OCI-LY1 (cell line): ENCODE data around the gene CHCHD3.
"Not testable (repeated sequence)": the region's sequence is repeated elsewhere in the genome, so short reads cannot be mapped to it uniquely, and the experiment has no call there.

Source experiments
- H2AFZ ChIP-seq: fragments of 200-600 bp; sonication (generic), shearing (Covaris generic); 2 replicates; pipeline ENCODE4 v1.6.0; 2014; ENCODE audit warnings: antibody characterized with exemption, mild to moderate bottlenecking, low read length
- H3F3A ChIP-seq: fragments of 200-600 bp; sonication (generic), shearing (Covaris generic); 2 replicates; pipeline ENCODE4 v1.6.0; 2014; ENCODE audit warnings: mild to moderate bottlenecking, antibody characterized with exemption, low read length, moderate library complexity; ENCODE audit not compliant: insufficient read depth
- H3K27ac ChIP-seq: fragments of 200-600 bp; sonication (generic); 2 replicates; pipeline ENCODE4 v1.5.1; 2014; ENCODE audit warnings: low read length, mixed run types, mild to moderate bottlenecking, low read depth; ENCODE audit not compliant: poor library complexity, severe bottlenecking
- H3K27me3 ChIP-seq: fragments of 200-600 bp; sonication (generic); 2 replicates; pipeline ENCODE4 v1.6.0; 2014; ENCODE audit warnings: antibody characterized with exemption, mild to moderate bottlenecking, low read length, moderate library complexity; ENCODE audit not compliant: insufficient read depth
- H3K36me3 ChIP-seq: fragments of 200-600 bp; sonication (generic); 2 replicates; pipeline ENCODE4 v1.6.1; 2014; ENCODE audit warnings: mild to moderate bottlenecking, antibody characterized with exemption, low read length, moderate library complexity, mixed read lengths; ENCODE audit not compliant: insufficient read depth
- H3K4me1 ChIP-seq: fragments of 200-600 bp; sonication (generic); 2 replicates; pipeline ENCODE4 v1.5.1; 2014; ENCODE audit warnings: mild to moderate bottlenecking, low read length, moderate library complexity; ENCODE audit not compliant: insufficient read depth, severe bottlenecking
- H3K4me2 ChIP-seq: fragments of 200-600 bp; sonication (generic), shearing (Covaris generic); 2 replicates; pipeline ENCODE4 v1.6.1; 2014; ENCODE audit warnings: low read length
- H3K4me3 ChIP-seq: fragments of 200-600 bp; sonication (generic); 2 replicates; pipeline ENCODE4 v1.5.1; 2014; ENCODE audit warnings: low read length, low read depth, mild to moderate bottlenecking, mixed read lengths; ENCODE audit not compliant: poor library complexity, severe bottlenecking
- H3K79me2 ChIP-seq: fragments of 200-600 bp; shearing (Covaris generic); 2 replicates; pipeline ENCODE4 v1.6.1; 2016; ENCODE audit warnings: mixed run types, low read length, mixed read lengths; ENCODE audit not compliant: insufficient read depth
- H3K9ac ChIP-seq: fragments of 200-600 bp; sonication (generic), shearing (Covaris generic); 2 replicates; pipeline ENCODE4 v1.6.1; 2014; ENCODE audit warnings: mild to moderate bottlenecking, low read length, mixed read lengths
- H3K9me2 ChIP-seq: fragments of 200-600 bp; sonication (generic), shearing (Covaris generic); 2 replicates; pipeline ENCODE4 v1.6.1; 2014; ENCODE audit warnings: low read depth, mild to moderate bottlenecking, low read length, mixed read lengths
- H3K9me3 ChIP-seq: fragments of 200-600 bp; shearing (Covaris generic); 2 replicates; pipeline ENCODE4 v1.6.1; 2014; ENCODE audit warnings: low read length, mixed read lengths
- H4K20me1 ChIP-seq: fragments of 200-600 bp; sonication (generic), shearing (Covaris generic); 2 replicates; pipeline ENCODE4 v1.6.0; 2016; ENCODE audit warnings: mild to moderate bottlenecking, low read length; ENCODE audit not compliant: insufficient read depth
- EZH2 ChIP-seq: fragments of 200-600 bp; sonication (generic), shearing (Covaris generic); IDR thresholded peaks from 2 replicates; pipeline ENCODE4 v1.8.0; 2017; ENCODE audit warnings: borderline replicate concordance, mixed run types, mild to moderate bottlenecking, antibody characterized with exemption, low read length, moderate library complexity, mixed read lengths
- TF ChIP-seq, protein P1 (sequence below): fragments of 200-600 bp; sonication (generic), shearing (Covaris generic); IDR thresholded peaks from 2 replicates; pipeline ENCODE4 v1.5.1; 2017; ENCODE audit warnings: mild to moderate bottlenecking, antibody characterized with exemption, low read length, moderate library complexity, mixed read lengths

CHCHD3 gene

DNA sequence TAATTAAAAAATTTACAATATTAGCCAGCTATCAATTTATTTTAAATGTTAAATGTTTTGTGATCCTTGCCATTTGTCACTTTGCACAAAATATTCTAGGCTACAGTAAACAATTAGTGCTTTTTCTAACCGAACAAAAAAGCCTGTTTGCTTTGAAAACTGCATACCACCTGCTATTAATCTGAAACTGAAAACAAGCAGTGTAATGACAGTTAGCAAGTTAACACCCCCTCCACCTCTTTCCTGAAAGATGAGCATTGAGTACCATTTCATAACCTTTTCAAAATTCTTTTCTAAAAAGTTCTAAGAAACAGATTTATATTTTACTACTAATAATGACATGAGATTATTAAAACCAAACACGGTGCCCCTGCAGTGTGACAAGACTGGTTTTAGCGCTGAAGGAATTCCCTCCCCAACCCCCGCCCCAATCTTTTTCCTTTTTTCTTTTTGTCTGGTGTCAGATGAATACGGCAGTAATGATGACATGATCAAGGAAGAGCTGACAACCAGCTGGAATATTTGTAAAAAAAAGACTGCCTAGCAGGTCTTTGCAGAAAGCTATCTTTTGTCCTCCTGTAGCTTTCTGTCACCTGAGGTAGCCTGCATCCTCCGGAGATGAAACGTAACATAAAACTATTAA is 175.6 kb downstream of the CHCHD3 start:
- Histone ChIP-seq H2AFZ (no peak overlapping the region), H3K4me1 (no peaks in the 10 kb centered on the region), H3K9me3 (no peaks in the 10 kb centered on the region), H3F3A (no peaks in the 10 kb centered on the region), H3K9ac (no peak overlapping the region), H3K36me3 (peaks cover 13% of the 10 kb centered on the region; the same call in 1 of the 2 replicates), H3K79me2 (no peaks in the 10 kb centered on the region), H4K20me1 (no peaks in the 10 kb centered on the region), H3K4me3 (no peak overlapping the region), H3K4me2 (no peak overlapping the region), H3K27ac (no peak overlapping the region), H3K27me3 (no peaks in the 10 kb centered on the region), H3K9me2 (no peaks in the 10 kb centered on the region)
- TF ChIP-seq, protein P1, sequence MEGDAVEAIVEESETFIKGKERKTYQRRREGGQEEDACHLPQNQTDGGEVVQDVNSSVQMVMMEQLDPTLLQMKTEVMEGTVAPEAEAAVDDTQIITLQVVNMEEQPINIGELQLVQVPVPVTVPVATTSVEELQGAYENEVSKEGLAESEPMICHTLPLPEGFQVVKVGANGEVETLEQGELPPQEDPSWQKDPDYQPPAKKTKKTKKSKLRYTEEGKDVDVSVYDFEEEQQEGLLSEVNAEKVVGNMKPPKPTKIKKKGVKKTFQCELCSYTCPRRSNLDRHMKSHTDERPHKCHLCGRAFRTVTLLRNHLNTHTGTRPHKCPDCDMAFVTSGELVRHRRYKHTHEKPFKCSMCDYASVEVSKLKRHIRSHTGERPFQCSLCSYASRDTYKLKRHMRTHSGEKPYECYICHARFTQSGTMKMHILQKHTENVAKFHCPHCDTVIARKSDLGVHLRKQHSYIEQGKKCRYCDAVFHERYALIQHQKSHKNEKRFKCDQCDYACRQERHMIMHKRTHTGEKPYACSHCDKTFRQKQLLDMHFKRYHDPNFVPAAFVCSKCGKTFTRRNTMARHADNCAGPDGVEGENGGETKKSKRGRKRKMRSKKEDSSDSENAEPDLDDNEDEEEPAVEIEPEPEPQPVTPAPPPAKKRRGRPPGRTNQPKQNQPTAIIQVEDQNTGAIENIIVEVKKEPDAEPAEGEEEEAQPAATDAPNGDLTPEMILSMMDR = no peak
- no peak for TF ChIP-seq EZH2

DNA sequence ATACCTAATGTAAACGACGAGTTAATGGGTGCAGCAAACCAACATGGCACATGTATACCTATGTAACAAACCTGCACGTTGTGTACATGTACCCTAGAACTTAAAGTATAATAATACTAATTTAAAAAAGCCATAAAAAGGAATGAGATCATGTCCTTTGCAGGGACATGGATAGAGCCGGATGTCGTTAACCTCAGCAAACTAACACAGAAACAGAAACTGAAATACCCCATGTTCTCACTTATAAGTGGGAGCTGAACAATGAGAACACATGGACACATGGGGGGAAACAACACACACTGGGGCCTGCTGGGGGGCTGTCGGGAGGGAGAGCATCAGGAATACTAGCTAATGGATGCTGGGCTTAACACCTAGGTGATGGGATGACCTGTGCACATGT is 176.8 kb downstream of the CHCHD3 start:
- H3K4me1 ChIP-seq, H3K9me3 ChIP-seq, H3K4me3 ChIP-seq, H4K20me1 ChIP-seq, H3K9me2 ChIP-seq, H3K4me2 ChIP-seq, H3K79me2 ChIP-seq, H2AFZ ChIP-seq, H3K27me3 ChIP-seq, H3F3A ChIP-seq, H3K9ac ChIP-seq, H3K27ac ChIP-seq: not testable (repeated sequence)
- H3K36me3 ChIP-seq = peaks cover 13% of the 10 kb centered on the region; the same call in 1 of the 2 replicates

DNA sequence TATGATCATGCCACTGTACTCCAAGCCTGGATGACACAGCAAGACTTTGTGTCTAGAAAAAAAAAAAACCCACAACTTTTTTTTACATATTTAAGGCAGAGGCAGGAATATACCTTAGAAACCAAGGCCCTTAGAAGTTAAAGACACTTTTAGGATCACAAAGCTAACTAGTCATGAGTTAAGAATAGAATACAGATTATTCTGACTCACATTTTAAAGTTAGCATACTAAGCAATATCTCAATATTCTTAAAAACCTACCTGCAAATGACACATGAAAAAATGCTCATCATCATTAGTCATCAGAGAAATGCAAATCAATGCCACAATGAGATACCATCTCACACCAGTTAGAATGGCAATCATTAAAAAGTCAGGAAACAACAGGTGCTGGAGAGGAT is 177.7 kb downstream of the CHCHD3 start:
- TF ChIP-seq, protein P1 = no peak
- TF ChIP-seq EZH2 = no peak
- Histone ChIP-seq H3K4me3 (no peak overlapping the region), H3K4me1 (no peaks in the 10 kb centered on the region), H3K9me3 (no peaks in the 10 kb centered on the region), H3K27me3 (no peaks in the 10 kb centered on the region), H3K27ac (no peak overlapping the region), H3F3A (no peaks in the 10 kb centered on the region), H3K79me2 (no peaks in the 10 kb centered on the region), H2AFZ (no peak overlapping the region), H3K9ac (no peak overlapping the region), H4K20me1 (no peaks in the 10 kb centered on the region), H3K4me2 (no peak overlapping the region), H3K36me3 (peaks cover 13% of the 10 kb centered on the region; the same call in 1 of the 2 replicates), H3K9me2 (no peaks in the 10 kb centered on the region)

DNA sequence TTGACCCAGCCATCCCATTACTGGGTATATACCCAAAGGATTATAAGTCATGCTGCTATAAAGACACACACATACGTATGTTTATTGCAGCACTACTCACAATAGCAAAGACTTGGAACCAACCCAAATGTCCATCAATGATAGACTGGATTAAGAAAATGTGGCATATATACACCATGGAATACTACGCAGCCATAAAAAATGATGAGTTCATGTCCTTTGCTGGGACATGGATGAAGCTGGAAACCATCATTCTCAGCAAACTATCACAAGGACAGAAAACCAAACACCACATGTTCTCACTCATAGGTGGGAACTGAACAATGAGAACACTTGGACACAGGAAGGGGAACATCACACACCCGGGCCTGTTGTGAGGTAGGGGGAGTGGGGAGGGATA is 179.6 kb downstream of the CHCHD3 start:
- H3K9me3 ChIP-seq, H3K27ac ChIP-seq, H2AFZ ChIP-seq, H3K4me1 ChIP-seq, H3K4me2 ChIP-seq, H3K4me3 ChIP-seq, H3K79me2 ChIP-seq, H3K27me3 ChIP-seq, H4K20me1 ChIP-seq, H3F3A ChIP-seq, H3K9me2 ChIP-seq, H3K9ac ChIP-seq: not testable (repeated sequence)
- peaks cover 17% of the 10 kb centered on the region for H3K36me3 ChIP-seq
